Osteocyte (in vitro differentiated cells): Measurements from ENCODE around the gene MKKS. TPM values are rescaled to one million over a fixed set of nuclear protein-coding genes. Genes with fewer than 3 reads are reported as not detected.
A peak's percentile ranks its signal among the peaks of the same experiment; 100 is the strongest.
"Not testable (repeated sequence)": the region's sequence is repeated elsewhere in the genome, so short reads cannot be mapped to it uniquely, and the experiment has no call there.

Source experiments
- DNase-seq: peaks from one replicate; pipeline ENCODE4 v3.0.0; 2021; ENCODE audit warnings: mixed read lengths; ENCODE audit not compliant: unreplicated experiment; ENCODE audit errors: extremely low spot score
- H3K27ac Mint-ChIP-seq: one replicate; pipeline ENCODE4 v1.8.0; 2021; ENCODE audit warnings: mild to moderate bottlenecking, mixed read lengths; ENCODE audit not compliant: unreplicated experiment
- H3K27me3 Mint-ChIP-seq: one replicate; pipeline ENCODE4 v1.8.0; 2021; ENCODE audit warnings: mixed read lengths; ENCODE audit not compliant: unreplicated experiment
- H3K36me3 Mint-ChIP-seq: one replicate; pipeline ENCODE4 v1.8.0; 2021; ENCODE audit warnings: mixed read lengths; ENCODE audit not compliant: unreplicated experiment
- H3K4me1 Mint-ChIP-seq: one replicate; pipeline ENCODE4 v1.8.0; 2021; ENCODE audit warnings: mixed read lengths; ENCODE audit not compliant: unreplicated experiment
- H3K4me3 Mint-ChIP-seq: one replicate; pipeline ENCODE4 v1.8.0; 2021; ENCODE audit warnings: mild to moderate bottlenecking, moderate library complexity, mixed read lengths; ENCODE audit not compliant: unreplicated experiment
- H3K9me3 Mint-ChIP-seq: one replicate; pipeline ENCODE4 v1.8.0; 2021; ENCODE audit warnings: mixed read lengths; ENCODE audit not compliant: unreplicated experiment
- CTCF ChIP-seq: fragments of 200-600 bp; sonication (generic); IDR thresholded peaks from 2 replicates; pipeline ENCODE4 v1.5.0; 2021; ENCODE audit warnings: antibody characterized with exemption, mild to moderate bottlenecking, moderate library complexity
- total RNA-seq: library from RNA; stranded (reverse); gene quantifications from 2 replicates; pipeline ENCODE4 v1.2.1, GENCODE V29; 2021

Gene MKKS
- total RNA-seq, 1 donor from 2014 or later, result 13.0 TPM

DNA sequence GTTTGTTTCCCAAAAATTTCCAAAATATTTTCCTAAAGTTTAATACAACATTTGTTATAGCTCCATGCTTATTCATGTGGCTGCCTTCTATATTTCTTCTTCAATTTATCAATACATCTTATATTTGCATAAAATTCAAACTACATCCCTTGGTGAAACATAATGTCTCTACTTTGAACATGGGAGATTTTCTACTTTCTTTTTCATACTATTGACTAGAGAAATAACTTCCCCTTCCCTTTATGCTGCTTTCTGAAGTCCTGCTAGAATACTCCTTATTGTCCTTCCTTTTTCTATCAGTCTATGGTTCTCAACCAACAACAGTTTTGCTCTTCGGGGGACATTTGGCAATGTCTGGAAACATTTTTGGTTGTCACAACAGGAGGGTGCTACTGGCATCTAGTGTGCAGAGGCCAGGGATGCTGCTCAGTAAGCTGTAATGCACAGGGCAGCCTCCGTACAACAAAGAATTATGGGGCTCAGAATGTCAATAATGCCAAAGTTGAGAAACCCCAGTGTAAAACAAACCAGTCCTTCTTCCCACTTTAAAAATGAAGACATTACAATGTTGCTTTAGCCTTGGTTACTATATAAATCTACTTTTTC lies 29.9 kb downstream of the MKKS start:
- no peaks in the 10 kb centered on the region for H3K36me3 Mint-ChIP-seq
- no peak overlapping the region for H3K4me3 Mint-ChIP-seq
- no peaks in the 10 kb centered on the region for H3K9me3 Mint-ChIP-seq
- H3K4me1 Mint-ChIP-seq, result no peaks in the 10 kb centered on the region
- no peak overlapping the region for H3K27ac Mint-ChIP-seq
- H3K27me3 Mint-ChIP-seq, result no peaks in the 10 kb centered on the region
- peak; percentile 10 for TF ChIP-seq CTCF
- no peak for DNase-seq

DNA sequence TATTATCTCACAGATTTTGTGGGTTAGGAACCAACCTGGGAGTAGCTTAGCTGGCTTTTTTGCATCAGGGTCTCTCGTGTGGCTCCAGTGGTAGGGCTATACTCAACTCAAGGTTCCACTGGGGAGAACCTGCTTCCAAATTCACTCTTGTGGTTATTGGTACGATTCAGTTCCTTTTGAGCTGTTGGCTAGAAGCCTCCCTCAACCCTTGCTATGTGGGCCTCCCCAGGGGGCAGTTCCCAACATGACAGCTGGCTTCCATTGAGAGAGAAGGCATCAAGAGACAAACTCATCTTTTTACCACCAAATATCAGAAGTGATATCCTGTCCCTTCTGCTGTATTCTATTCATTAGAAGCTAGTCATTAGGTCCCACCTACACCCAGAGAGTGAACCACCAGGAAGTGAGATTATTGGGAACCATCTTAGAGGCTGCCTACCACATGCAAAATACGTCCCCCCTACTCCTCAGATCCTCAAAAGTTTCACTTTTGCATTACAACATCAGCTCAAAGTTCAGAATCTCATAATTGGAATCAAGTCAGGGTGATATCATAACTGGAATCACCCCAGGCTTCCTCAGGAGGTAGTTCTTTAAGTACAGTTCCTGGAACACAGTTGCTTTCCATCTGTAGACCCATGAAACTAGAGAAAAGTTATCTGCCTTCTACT lies 30.9 kb downstream of the MKKS start:
- no peak for TF ChIP-seq CTCF
- H3K36me3 Mint-ChIP-seq, result no peaks in the 10 kb centered on the region
- H3K27ac Mint-ChIP-seq, result no peak overlapping the region
- H3K4me1 Mint-ChIP-seq, result no peaks in the 10 kb centered on the region
- H3K4me3 Mint-ChIP-seq, result no peak overlapping the region
- H3K27me3 Mint-ChIP-seq, result no peaks in the 10 kb centered on the region
- no peaks in the 10 kb centered on the region for H3K9me3 Mint-ChIP-seq
- no peak for DNase-seq

GRCh38 chr20:10398834-10399369 lies 35.1 kb downstream of the MKKS start:
- no peak for TF ChIP-seq CTCF
- Mint-ChIP-seq H3K4me1 (no peaks in the 10 kb centered on the region), H3K36me3 (no peaks in the 10 kb centered on the region)

GRCh38 chr20:10394752-10395151 lies 39.3 kb downstream of the MKKS start:
- not testable (repeated sequence) for H3K36me3 Mint-ChIP-seq, H3K9me3 Mint-ChIP-seq, H3K27me3 Mint-ChIP-seq, H3K4me1 Mint-ChIP-seq, H3K27ac Mint-ChIP-seq, H3K4me3 Mint-ChIP-seq, DNase-seq

More at GRCh38 chr20:10398834-10399369, 35.1 kb downstream of the MKKS start:
- DNase-seq, result no peak
- H3K9me3 Mint-ChIP-seq, result no peaks in the 10 kb centered on the region
- no peaks in the 10 kb centered on the region for H3K27me3 Mint-ChIP-seq
- no peak overlapping the region for H3K27ac Mint-ChIP-seq
- no peak overlapping the region for H3K4me3 Mint-ChIP-seq

GRCh38 chr20:10390709-10391108 lies 43.3 kb downstream of the MKKS start:
- Mint-ChIP-seq H3K4me3 (no peak overlapping the region), H3K9me3 (no peaks in the 10 kb centered on the region), H3K36me3 (no peaks in the 10 kb centered on the region), H3K27ac (no peak overlapping the region), H3K4me1 (peaks cover 6% of the 10 kb centered on the region), H3K27me3 (no peaks in the 10 kb centered on the region)
- no peak for TF ChIP-seq CTCF
- no peak for DNase-seq
